ENCODE results near the gene ERC2.

The ERC2 gene

GRCh38 chr3:55488398-55489055, 979.7 kb downstream of the ERC2 start:
- peak; percentile 78 for DNase-seq (ENCODE audit: low read depth)
- TF ChIP-seq CTCF (conservative IDR thresholded peaks at IDR 0.05; ENCODE audit: control insufficient read depth, insufficient read depth, low read depth, low read length), result no peak
- peak overlapping the region; percentile 92 for H3K4me3 ChIP-seq (ENCODE audit: control insufficient read depth, low read depth, low read length)

GRCh38 chr3:55487381-55488241, 980.7 kb downstream of the ERC2 start:
- DNase-seq (ENCODE audit: low read depth), result peak; percentile 76
- H3K4me3 ChIP-seq (ENCODE audit: control insufficient read depth, low read depth, low read length), result peak overlapping the region; percentile 92
- no peak for TF ChIP-seq CTCF (conservative IDR thresholded peaks at IDR 0.05; ENCODE audit: control insufficient read depth, insufficient read depth, low read depth, low read length)

GRCh38 chr3:55486857-55487380, 981.3 kb downstream of the ERC2 start, which contains the start of gene WNT5A:
TSS of gene WNT5A (minus strand) at chr3:55487306. CDS start at chr3:55486985, 321 bp downstream.
- TF ChIP-seq CTCF (conservative IDR thresholded peaks at IDR 0.05; ENCODE audit: control insufficient read depth, insufficient read depth, low read depth, low read length), result no peak
- DNase-seq (ENCODE audit: low read depth), result peak; percentile 35
- peak within 1 kb of the TSS; percentile 92 for H3K4me3 ChIP-seq (ENCODE audit: control insufficient read depth, low read depth, low read length)

GRCh38 chr3:55486101-55486856, 982.0 kb downstream of the ERC2 start:
- H3K4me3 ChIP-seq (ENCODE audit: control insufficient read depth, low read depth, low read length), result peak overlapping the region; percentile 92
- DNase-seq (ENCODE audit: low read depth), result peak; percentile 73

GRCh38 chr3:55484801-55485791, 983.2 kb downstream of the ERC2 start:
- peak; percentile 57 for TF ChIP-seq CTCF (conservative IDR thresholded peaks at IDR 0.05; ENCODE audit: control insufficient read depth, insufficient read depth, low read depth, low read length)
- peak overlapping the region; percentile 92 for H3K4me3 ChIP-seq (ENCODE audit: control insufficient read depth, low read depth, low read length)
- DNase-seq (ENCODE audit: low read depth), result peak; percentile 85

More at GRCh38 chr3:55486101-55486856, 982.0 kb downstream of the ERC2 start:
- TF ChIP-seq CTCF (conservative IDR thresholded peaks at IDR 0.05; ENCODE audit: control insufficient read depth, insufficient read depth, low read depth, low read length), result no peak

Data from fibroblast of mammary gland (primary cell).